RWPE2 (cell line): ENCODE measurements around the gene NSMF.

Experiments
- ATAC-seq: fragments of 200-7000 bp; cut with Tn5 transposase; 3 replicates; pipeline ENCODE4 v1.9.1; 2021; ENCODE audit warnings: low read depth
- DNase-seq: peaks from one replicate; pipeline ENCODE4 v3.0.0-alpha.2; 2020; ENCODE audit warnings: low spot score
- H3K27ac ChIP-seq: fragments of 450-650 bp; 2 replicates; pipeline ENCODE4 v1.5.1; 2017; ENCODE audit warnings: mild to moderate bottlenecking; ENCODE audit not compliant: poor library complexity, severe bottlenecking
- H3K27me3 ChIP-seq: fragments of 250-450 bp; sonication (Bioruptor Pico); 2 replicates; pipeline ENCODE4 v1.5.1; 2021; ENCODE audit warnings: mild to moderate bottlenecking, moderate library complexity; ENCODE audit not compliant: insufficient read depth, poor library complexity, severe bottlenecking
- H3K36me3 ChIP-seq: fragments of 250-450 bp; sonication (Bioruptor Pico); 2 replicates; pipeline ENCODE4 v1.5.1; 2020; ENCODE audit warnings: low read depth, mild to moderate bottlenecking, moderate library complexity
- H3K4me1 ChIP-seq: fragments of 250-450 bp; sonication (Bioruptor Pico); 2 replicates; pipeline ENCODE4 v1.5.1; 2021; ENCODE audit warnings: mild to moderate bottlenecking, moderate library complexity; ENCODE audit not compliant: insufficient read depth, poor library complexity, severe bottlenecking
- H3K4me3 ChIP-seq: fragments of 250-450 bp; sonication (Bioruptor Pico); 2 replicates; pipeline ENCODE4 v1.5.1; 2021; ENCODE audit warnings: mild to moderate bottlenecking, moderate library complexity; ENCODE audit not compliant: severe bottlenecking
- H3K9me3 ChIP-seq: fragments of 250-450 bp; sonication (Bioruptor Pico); 2 replicates; pipeline ENCODE4 v1.5.1; 2021; ENCODE audit warnings: mild to moderate bottlenecking, moderate library complexity; ENCODE audit not compliant: severe bottlenecking
- TF ChIP-seq, protein P1 (sequence below): fragments of 450-650 bp; IDR thresholded peaks from one replicate; pipeline ENCODE4 v1.5.1; 2017; ENCODE audit warnings: mild to moderate bottlenecking, moderate library complexity; ENCODE audit not compliant: poor library complexity, severe bottlenecking

Gene NSMF

DNA sequence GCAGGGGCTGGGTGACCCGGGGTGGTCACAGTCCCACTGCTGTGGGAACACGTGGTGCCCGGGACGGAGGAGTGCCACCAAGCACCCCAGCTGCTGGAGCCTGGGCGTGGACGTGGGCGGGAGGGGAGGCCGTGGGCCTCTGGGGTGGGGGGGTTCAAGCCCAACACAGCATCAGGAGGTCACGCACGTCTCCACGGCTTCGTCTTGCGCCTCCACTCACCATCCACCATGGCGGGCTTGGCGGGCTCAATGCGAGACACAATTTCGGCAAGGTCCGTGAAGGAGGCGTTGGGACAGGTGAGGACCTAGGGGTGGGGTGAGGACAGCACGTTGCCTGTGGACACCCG, 2.2 kb upstream of the NSMF start:
- H3K27ac ChIP-seq: no peak overlapping the region
- H3K4me3 ChIP-seq: no peak overlapping the region
- peaks cover 9% of the 10 kb centered on the region; the same call in 1 of the 2 replicates for H3K36me3 ChIP-seq
- DNase-seq (peak; percentile 44), ATAC-seq (no peak)
- H3K27me3 ChIP-seq: no peaks in the 10 kb centered on the region
- no peaks in the 10 kb centered on the region for H3K4me1 ChIP-seq
- TF ChIP-seq, protein P1, sequence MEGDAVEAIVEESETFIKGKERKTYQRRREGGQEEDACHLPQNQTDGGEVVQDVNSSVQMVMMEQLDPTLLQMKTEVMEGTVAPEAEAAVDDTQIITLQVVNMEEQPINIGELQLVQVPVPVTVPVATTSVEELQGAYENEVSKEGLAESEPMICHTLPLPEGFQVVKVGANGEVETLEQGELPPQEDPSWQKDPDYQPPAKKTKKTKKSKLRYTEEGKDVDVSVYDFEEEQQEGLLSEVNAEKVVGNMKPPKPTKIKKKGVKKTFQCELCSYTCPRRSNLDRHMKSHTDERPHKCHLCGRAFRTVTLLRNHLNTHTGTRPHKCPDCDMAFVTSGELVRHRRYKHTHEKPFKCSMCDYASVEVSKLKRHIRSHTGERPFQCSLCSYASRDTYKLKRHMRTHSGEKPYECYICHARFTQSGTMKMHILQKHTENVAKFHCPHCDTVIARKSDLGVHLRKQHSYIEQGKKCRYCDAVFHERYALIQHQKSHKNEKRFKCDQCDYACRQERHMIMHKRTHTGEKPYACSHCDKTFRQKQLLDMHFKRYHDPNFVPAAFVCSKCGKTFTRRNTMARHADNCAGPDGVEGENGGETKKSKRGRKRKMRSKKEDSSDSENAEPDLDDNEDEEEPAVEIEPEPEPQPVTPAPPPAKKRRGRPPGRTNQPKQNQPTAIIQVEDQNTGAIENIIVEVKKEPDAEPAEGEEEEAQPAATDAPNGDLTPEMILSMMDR: no peak
- no peaks in the 10 kb centered on the region for H3K9me3 ChIP-seq

- Histone ChIP-seq H3K27me3 (no peaks in the 10 kb centered on the region), H3K27ac (no peak overlapping the region), H3K36me3 (peaks cover 9% of the 10 kb centered on the region), H3K4me1 (no peaks in the 10 kb centered on the region), H3K4me3 (no peak overlapping the region), H3K9me3 (no peaks in the 10 kb centered on the region)
- TF ChIP-seq, protein P1: no peak
- ATAC-seq: no peak
- peak; percentile 52 for DNase-seq
Measured at GRCh38 chr9:137460363-137461315, 1.5 kb upstream of the NSMF start.

DNA sequence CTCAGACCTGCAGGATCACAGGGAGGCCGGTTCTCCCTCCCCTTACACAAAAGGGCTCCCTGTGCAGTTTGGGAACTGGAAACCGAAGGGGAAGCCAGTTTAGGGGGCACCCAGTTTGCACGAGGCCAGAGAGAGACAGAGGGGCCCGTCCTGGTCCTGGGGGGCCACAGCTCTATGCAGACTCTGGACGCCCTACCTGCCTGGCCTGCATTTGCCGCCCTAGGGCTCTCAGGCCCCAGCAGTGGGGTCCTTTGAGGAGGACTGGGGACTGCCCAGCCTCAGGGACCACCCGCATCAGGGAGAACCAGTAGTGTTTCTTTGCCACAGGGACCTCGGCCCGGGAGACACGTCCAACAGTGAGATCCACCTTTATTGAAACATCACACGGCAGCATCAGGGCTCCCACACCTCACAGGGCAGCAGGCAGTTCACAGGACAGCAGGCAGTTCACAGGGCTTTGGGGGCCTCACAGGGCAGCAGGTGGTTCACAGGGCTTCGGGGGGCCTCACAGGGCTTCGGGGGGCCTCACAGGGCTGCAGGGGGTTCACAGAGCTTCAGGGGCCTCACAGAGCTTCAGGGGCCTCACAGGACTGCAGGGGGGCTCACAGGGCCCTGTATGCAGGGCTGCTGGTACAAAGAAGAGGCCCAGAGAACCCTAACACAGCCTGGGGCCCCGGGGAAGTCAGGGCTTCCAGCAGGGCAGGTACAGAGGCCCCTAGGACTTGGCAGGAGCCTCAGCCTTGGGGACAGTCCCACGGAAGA, 648 bp upstream of the NSMF start:
- no peaks in the 10 kb centered on the region for H3K27me3 ChIP-seq
- peak overlapping the region; percentile 69 for H3K4me3 ChIP-seq
- peaks cover 11% of the 10 kb centered on the region for H3K36me3 ChIP-seq
- TF ChIP-seq, protein P1: no peak
- no peaks in the 10 kb centered on the region for H3K4me1 ChIP-seq
- ATAC-seq (no peak), DNase-seq (peak; percentile 49)
- H3K9me3 ChIP-seq: no peaks in the 10 kb centered on the region
- no peak overlapping the region for H3K27ac ChIP-seq

DNA sequence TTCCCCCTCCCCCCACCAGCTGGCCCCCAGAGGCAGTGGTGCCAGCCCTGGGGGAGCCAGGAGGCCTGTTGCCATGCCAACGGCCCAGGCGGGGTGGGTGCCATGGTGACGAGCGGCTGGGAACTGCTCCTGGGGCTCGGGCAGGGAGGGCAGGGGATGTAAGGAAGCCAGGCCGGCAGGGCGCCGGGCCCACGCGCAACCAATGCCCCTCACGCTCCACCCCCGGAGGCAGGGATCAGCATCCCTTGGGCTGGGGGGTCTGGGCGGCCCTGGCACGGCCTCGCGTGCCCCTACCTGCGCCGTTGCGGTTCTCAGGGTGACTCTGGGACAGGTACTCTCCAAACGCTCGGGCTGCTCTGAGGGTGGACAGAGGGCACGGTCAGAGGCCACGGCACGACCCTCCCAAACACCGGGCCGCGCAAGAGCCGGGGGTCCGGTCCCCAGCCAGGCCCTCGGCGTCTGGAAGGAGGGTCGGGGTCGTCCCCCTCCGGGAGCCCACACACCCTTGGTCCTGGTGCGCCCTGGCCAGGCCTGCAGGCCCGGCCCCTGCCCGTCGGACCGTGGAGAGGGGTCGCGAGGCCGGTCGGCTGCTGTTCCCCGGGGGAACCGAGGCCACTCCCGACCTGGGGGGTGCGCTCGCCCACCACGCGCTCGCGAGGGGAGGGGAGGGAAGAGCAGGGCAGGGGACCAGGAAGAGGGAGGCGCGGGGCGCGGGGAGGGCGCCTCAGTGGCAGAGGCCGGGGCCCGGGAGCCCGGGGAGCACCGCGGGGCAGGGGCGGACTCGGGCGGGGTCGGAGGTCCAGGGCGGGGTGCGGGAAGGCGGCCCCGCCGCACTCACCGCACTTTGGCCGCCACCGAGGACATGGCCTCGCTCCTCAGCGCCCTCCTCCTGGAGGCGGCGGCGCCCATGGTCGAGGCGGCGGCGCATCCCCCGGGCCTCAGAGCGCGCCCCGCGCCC, 661 bp downstream of the NSMF start:
- ATAC-seq (peak; percentile 11), DNase-seq (peak; percentile 67)
- H3K4me3 ChIP-seq: peak overlapping the region; percentile 69
- H3K4me1 ChIP-seq: no peaks in the 10 kb centered on the region
- H3K27ac ChIP-seq: peak overlapping the region; percentile 11
- no peaks in the 10 kb centered on the region for H3K9me3 ChIP-seq
- H3K27me3 ChIP-seq: no peaks in the 10 kb centered on the region
- TF ChIP-seq, protein P1: no peak
- H3K36me3 ChIP-seq: peaks cover 20% of the 10 kb centered on the region
